GM12801 (cell line): Measurements from ENCODE around the gene FYN.

Source experiments
- TF ChIP-seq, protein P1 (sequence below): IDR thresholded peaks from one replicate; pipeline ENCODE4 v1.5.1; 2011; ENCODE audit warnings: control low read depth; ENCODE audit not compliant: insufficient read length; ENCODE audit errors: extremely low read depth

The FYN gene

DNA sequence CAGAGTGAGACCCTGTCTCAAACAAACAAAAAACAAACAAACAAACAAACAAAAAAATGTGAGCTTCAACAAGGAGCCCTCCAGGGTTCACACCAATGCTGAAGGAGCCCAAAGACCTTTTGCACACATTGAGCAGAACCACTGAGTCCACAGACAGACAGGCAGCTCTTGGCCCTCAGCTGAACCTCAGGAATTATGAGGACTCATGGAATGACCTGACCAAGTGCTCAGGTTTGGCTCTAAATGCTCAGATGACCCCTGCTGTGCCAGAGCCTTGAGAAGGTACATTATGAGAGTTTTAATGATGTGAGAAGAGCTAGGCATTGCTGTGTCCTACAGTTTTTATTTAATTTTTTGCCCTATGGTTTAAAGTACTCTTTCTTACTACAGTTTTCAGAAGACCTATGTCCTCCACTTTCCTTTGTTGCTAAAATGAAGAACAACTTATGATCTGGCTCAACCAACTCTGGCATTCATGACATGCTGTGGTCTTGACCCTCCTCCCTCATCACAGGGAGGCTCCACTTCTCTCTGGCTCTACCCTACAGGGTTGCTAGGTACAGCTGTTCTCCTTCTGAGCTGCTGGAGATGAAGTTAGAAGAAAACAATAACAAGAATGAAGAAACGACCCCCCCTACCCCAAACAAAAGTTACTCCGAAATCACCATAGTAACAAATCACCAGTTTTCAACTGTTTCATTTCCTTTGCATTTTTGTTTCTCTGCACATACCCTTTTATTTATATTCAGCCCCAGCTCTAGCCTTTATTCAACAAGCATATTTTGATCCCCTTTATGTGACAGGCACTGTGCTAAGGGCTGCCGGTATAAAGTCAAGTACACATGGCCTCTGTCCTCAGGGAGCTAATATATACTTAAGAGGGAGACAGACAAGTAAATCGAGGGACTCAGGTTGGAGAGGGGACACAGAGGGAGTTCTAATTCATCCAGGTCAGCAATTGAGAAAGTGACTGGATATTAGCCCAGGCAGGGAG, 138.9 kb downstream of the FYN start:
- TF ChIP-seq, protein P1, sequence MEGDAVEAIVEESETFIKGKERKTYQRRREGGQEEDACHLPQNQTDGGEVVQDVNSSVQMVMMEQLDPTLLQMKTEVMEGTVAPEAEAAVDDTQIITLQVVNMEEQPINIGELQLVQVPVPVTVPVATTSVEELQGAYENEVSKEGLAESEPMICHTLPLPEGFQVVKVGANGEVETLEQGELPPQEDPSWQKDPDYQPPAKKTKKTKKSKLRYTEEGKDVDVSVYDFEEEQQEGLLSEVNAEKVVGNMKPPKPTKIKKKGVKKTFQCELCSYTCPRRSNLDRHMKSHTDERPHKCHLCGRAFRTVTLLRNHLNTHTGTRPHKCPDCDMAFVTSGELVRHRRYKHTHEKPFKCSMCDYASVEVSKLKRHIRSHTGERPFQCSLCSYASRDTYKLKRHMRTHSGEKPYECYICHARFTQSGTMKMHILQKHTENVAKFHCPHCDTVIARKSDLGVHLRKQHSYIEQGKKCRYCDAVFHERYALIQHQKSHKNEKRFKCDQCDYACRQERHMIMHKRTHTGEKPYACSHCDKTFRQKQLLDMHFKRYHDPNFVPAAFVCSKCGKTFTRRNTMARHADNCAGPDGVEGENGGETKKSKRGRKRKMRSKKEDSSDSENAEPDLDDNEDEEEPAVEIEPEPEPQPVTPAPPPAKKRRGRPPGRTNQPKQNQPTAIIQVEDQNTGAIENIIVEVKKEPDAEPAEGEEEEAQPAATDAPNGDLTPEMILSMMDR, result no peak

GRCh38 chr6:111732390-111732789, 140.9 kb downstream of the FYN start:
- TF ChIP-seq, protein P1, result no peak

DNA sequence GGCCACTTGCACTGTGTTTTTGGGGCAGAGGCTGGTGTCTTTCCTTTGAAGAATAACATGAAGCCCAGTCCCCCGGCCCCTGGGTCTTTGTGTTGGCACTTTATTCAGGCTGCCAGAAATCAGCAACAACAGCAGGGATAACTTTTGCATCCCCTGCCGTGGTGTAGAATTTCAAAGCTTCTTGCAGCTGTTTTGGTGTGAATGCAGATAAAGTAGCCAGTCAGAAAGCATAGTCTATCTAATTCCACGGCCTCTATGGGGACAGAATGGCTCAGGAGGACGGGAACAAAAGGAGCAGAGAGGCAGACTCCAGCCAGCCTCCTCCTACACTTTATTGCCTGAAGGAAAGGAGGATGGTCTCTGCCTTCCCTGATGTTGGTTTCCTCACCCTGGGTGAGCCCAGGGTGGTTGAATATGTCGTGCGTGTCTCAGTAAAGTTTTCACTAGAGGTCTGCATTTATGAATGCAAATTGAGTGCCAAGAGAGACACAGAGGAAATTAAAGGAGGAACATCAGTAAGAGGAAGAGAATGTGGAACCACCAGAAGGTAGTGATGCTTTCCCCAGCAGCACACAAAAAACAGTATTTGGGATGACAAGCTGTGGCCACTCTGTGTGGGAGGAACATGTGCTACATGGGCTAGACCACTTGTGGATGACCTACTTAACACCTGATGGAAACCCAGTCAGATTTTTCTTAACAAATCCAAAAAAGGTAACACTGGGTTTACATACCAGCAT, 141.6 kb downstream of the FYN start:
- TF ChIP-seq, protein P1, result no peak

- TF ChIP-seq, protein P1, result no peak
Measured at GRCh38 chr6:111730864-111731263, 142.4 kb downstream of the FYN start.

DNA sequence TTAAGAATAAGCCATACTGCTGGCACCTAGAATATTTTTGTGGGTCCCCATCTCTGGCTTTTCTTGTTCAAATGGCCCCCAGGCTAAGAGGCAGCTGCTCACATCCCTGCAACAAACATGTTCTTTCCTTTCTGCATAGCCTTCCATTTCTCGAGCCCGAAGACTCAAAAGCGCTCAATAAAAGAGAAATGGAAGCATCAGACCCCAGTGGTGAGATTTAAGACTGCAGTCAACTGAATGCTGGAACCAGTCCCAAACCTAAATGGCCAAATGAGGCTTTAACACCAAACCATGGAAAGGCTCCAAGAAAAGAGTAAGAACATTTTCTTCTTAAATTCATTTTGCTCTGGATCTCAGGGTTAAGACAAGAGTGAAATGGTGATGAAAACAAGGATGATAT, 145.4 kb downstream of the FYN start:
- TF ChIP-seq, protein P1, result no peak

GRCh38 chr6:111727041-111727440, 146.2 kb downstream of the FYN start:
- TF ChIP-seq, protein P1, result no peak

GRCh38 chr6:111725446-111726112, 147.7 kb downstream of the FYN start:
- TF ChIP-seq, protein P1, result no peak
